Measurements from ENCODE around the gene SCO2. TPM values are rescaled to one million over a fixed set of nuclear protein-coding genes. Genes with fewer than 3 reads are reported as not detected.
A peak's percentile ranks its signal among the peaks of the same experiment; 100 is the strongest.
"Not testable (repeated sequence)": the region's sequence is repeated elsewhere in the genome, so short reads cannot be mapped to it uniquely, and the experiment has no call there.

SCO2 gene
- total RNA-seq, 1 donor = 5.1 TPM

GRCh38 chr22:50544746-50545253 is 19.4 kb upstream of the SCO2 start:
- Histone ChIP-seq H2AFZ (ENCODE audit: low read length) (peak overlapping the region; percentile 44), H3K79me2 (ENCODE audit: insufficient read depth, low read length) (no peaks in the 10 kb centered on the region), H3K36me3 (ENCODE audit: insufficient read depth, low read length) (no peaks in the 10 kb centered on the region), H4K20me1 (ENCODE audit: insufficient read depth, low read length) (no peaks in the 10 kb centered on the region), H3K9me3 (ENCODE audit: low read depth, low read length) (no peaks in the 10 kb centered on the region), H3K4me2 (ENCODE audit: insufficient read depth, low read length) (peak overlapping the region; percentile 78), H3K27me3 (ENCODE audit: insufficient read depth, low read length) (peaks cover 46% of the 10 kb centered on the region), H3K4me3 (ENCODE audit: insufficient read depth, low read length) (peak overlapping the region; percentile 61), H3K27ac (ENCODE audit: low read depth, low read length) (no peak overlapping the region), H3K4me1 (ENCODE audit: insufficient read depth, low read length) (peaks cover 11% of the 10 kb centered on the region)
- no peak for TF ChIP-seq CTCF (IDR thresholded peaks at IDR 0.05; ENCODE audit: extremely low read depth, low read depth, low read length)
- peak; percentile 79 for DNase-seq (ENCODE audit: insufficient read length, low spot score, missing footprints)

GRCh38 chr22:50544078-50544745 is 18.8 kb upstream of the SCO2 start:
- H2AFZ ChIP-seq (ENCODE audit: low read length) = peak overlapping the region; percentile 44
- H3K27ac ChIP-seq (ENCODE audit: low read depth, low read length) = no peak overlapping the region
- peak; percentile 98 for DNase-seq (ENCODE audit: insufficient read length, low spot score, missing footprints)
- H3K79me2 ChIP-seq (ENCODE audit: insufficient read depth, low read length) = no peaks in the 10 kb centered on the region
- no peaks in the 10 kb centered on the region for H3K9me3 ChIP-seq (ENCODE audit: low read depth, low read length)
- H3K4me2 ChIP-seq (ENCODE audit: insufficient read depth, low read length) = peak overlapping the region; percentile 78
- peak; percentile 40 for TF ChIP-seq CTCF (IDR thresholded peaks at IDR 0.05; ENCODE audit: extremely low read depth, low read depth, low read length)
- H3K36me3 ChIP-seq (ENCODE audit: insufficient read depth, low read length) = no peaks in the 10 kb centered on the region
- no peaks in the 10 kb centered on the region for H4K20me1 ChIP-seq (ENCODE audit: insufficient read depth, low read length)
- H3K4me1 ChIP-seq (ENCODE audit: insufficient read depth, low read length) = peaks cover 15% of the 10 kb centered on the region
- H3K27me3 ChIP-seq (ENCODE audit: insufficient read depth, low read length) = peaks cover 45% of the 10 kb centered on the region
- peak overlapping the region; percentile 61 for H3K4me3 ChIP-seq (ENCODE audit: insufficient read depth, low read length)

- no peak overlapping the region for H3K4me3 ChIP-seq (ENCODE audit: insufficient read depth, low read length)
- no peak for TF ChIP-seq CTCF (IDR thresholded peaks at IDR 0.05; ENCODE audit: extremely low read depth, low read depth, low read length)
- no peaks in the 10 kb centered on the region for H3K9me3 ChIP-seq (ENCODE audit: low read depth, low read length)
- peaks cover 31% of the 10 kb centered on the region for H3K27me3 ChIP-seq (ENCODE audit: insufficient read depth, low read length)
- H3K27ac ChIP-seq (ENCODE audit: low read depth, low read length) = no peak overlapping the region
- H3K79me2 ChIP-seq (ENCODE audit: insufficient read depth, low read length) = no peaks in the 10 kb centered on the region
- H2AFZ ChIP-seq (ENCODE audit: low read length) = no peak overlapping the region
- H3K4me1 ChIP-seq (ENCODE audit: insufficient read depth, low read length) = peaks cover 23% of the 10 kb centered on the region
- H3K36me3 ChIP-seq (ENCODE audit: insufficient read depth, low read length) = no peaks in the 10 kb centered on the region
- H3K4me2 ChIP-seq (ENCODE audit: insufficient read depth, low read length) = no peak overlapping the region
- H4K20me1 ChIP-seq (ENCODE audit: insufficient read depth, low read length) = no peaks in the 10 kb centered on the region
- DNase-seq (ENCODE audit: insufficient read length, low spot score, missing footprints) = peak; percentile 88
These were observed 17.1 kb upstream of the SCO2 start for GRCh38 chr22:50542416-50542927.

- H3K9me3 ChIP-seq (ENCODE audit: low read depth, low read length); H2AFZ ChIP-seq (ENCODE audit: low read length); H3K4me2 ChIP-seq (ENCODE audit: insufficient read depth, low read length); H3K79me2 ChIP-seq (ENCODE audit: insufficient read depth, low read length); H3K36me3 ChIP-seq (ENCODE audit: insufficient read depth, low read length); H4K20me1 ChIP-seq (ENCODE audit: insufficient read depth, low read length); H3K4me3 ChIP-seq (ENCODE audit: insufficient read depth, low read length): not testable (repeated sequence)
- peak; percentile 94 for DNase-seq (ENCODE audit: insufficient read length, low spot score, missing footprints)
- peaks cover 23% of the 10 kb centered on the region for H3K4me1 ChIP-seq (ENCODE audit: insufficient read depth, low read length)
- H3K27ac ChIP-seq (ENCODE audit: low read depth, low read length) = peak overlapping the region; percentile 17
- H3K27me3 ChIP-seq (ENCODE audit: insufficient read depth, low read length) = peaks cover 22% of the 10 kb centered on the region
These were observed 16.2 kb upstream of the SCO2 start for GRCh38 chr22:50541667-50542026.

Measured in osteoblast (primary cell).